Measurements from ENCODE around the gene RAB8A. TPM values are rescaled to one million over a fixed set of nuclear protein-coding genes. Genes with fewer than 3 reads are reported as not detected.

Gene RAB8A
- total RNA-seq, 1 experiment from 2014 or later = 74.0 TPM

GRCh38 chr19:16141043-16141442 lies 29.4 kb downstream of the RAB8A start:
- TF ChIP-seq GTF2I (CRISPR knock-in tag; conservative IDR thresholded peaks at IDR 0.05) (0 out of 2 replicates have a peak, but pooled peaks have one; percentile 29), ZNF416 (CRISPR knock-in tag; IDR thresholded peaks at IDR 0.05) (no peak), ZNF512 (CRISPR knock-in tag; IDR thresholded peaks at IDR 0.05; ENCODE audit: borderline replicate concordance) (no peak), MAX (CRISPR knock-in tag; IDR thresholded peaks at IDR 0.05) (no peak)
- Mint-ChIP-seq H3K27ac (no peak overlapping the region), H3K4me3 (no peak overlapping the region), H3K9me3 (no peaks in the 10 kb centered on the region), H3K36me3 (no peaks in the 10 kb centered on the region), H3K27me3 (ENCODE audit: low read depth) (peaks cover 15% of the 10 kb centered on the region), H3K4me1 (peaks cover 16% of the 10 kb centered on the region)
- POLR2A ChIA-PET = no interaction called here
- DNase-seq (ENCODE audit: low spot score) (no peak), ATAC-seq (no peak)
- CTCF ChIA-PET = interaction anchor here (0.9 to 1.3 kb wide), 2 partner anchors 44 to 78 kb away, joined by 3 to 5 read pairs; partner anchors contain the start of gene FAM32A

- Mint-ChIP-seq H3K36me3 (no peaks in the 10 kb centered on the region), H3K4me1 (peaks cover 11% of the 10 kb centered on the region), H3K4me3 (no peak overlapping the region), H3K9me3 (no peaks in the 10 kb centered on the region), H3K27ac (no peak overlapping the region), H3K27me3 (ENCODE audit: low read depth) (peaks cover 12% of the 10 kb centered on the region)
- DNase-seq (ENCODE audit: low spot score) = no peak
- no peak for ATAC-seq
- ChIA-PET CTCF (interaction anchor here (0.6 to 1.3 kb wide), 2 partner anchors 9 to 80 kb away, joined by 3 to 5 read pairs; no protein-coding TSS in a partner anchor), POLR2A (no interaction called here)
- 0 out of 2 replicates have a peak, but pooled peaks have one; percentile 50 for TF ChIP-seq ZNF121 (CRISPR knock-in tag; IDR thresholded peaks at IDR 0.05)
- no peak for TF ChIP-seq SP1 (CRISPR knock-in tag; conservative IDR thresholded peaks at IDR 0.05)
- no peak for TF ChIP-seq ELF4 (CRISPR knock-in tag; IDR thresholded peaks at IDR 0.05; ENCODE audit: low read depth)
Observed at GRCh38 chr19:16142032-16142580, 30.4 kb downstream of the RAB8A start.

GRCh38 chr19:16143399-16144215 lies 31.9 kb downstream of the RAB8A start, which contains the start of gene HSH2D:
TSS of gene HSH2D (plus strand) at chr19:16143685. CDS start at chr19:16148751, 5,066 bp downstream.
- H3K36me3 Mint-ChIP-seq = no peaks in the 10 kb centered on the region
- ChIA-PET POLR2A (interaction anchor here (0.5 to 0.9 kb wide), 2 partner anchors 30 to 73 kb away, joined by 3 to 6 read pairs; partner anchors contain the start of gene CIB3), CTCF (interaction anchor here (0.6 to 1.8 kb wide), 11 partner anchors 8 to 239 kb away, joined by 3 to 8 read pairs (median 4); partner anchors contain the start of gene FAM32A)
- ATAC-seq (peak; percentile 98), DNase-seq (ENCODE audit: low spot score) (peak; percentile 73)
- peak within 1 kb of the TSS; percentile 98 for H3K27ac Mint-ChIP-seq
- H3K27me3 Mint-ChIP-seq (ENCODE audit: low read depth) = peaks cover 5% of the 10 kb centered on the region
- TF ChIP-seq ZNF532 (CRISPR knock-in tag; IDR thresholded peaks at IDR 0.05; ENCODE audit: borderline replicate concordance) (no peak), FOXP1 (CRISPR knock-in tag; IDR thresholded peaks at IDR 0.05; ENCODE audit: borderline replicate concordance) (0 out of 2 replicates have a peak, but pooled peaks have one; percentile 28), MAX (CRISPR knock-in tag; IDR thresholded peaks at IDR 0.05) (peak; percentile 57; the same call in 1 of the 2 replicates)
- peaks cover 11% of the 10 kb centered on the region for H3K4me1 Mint-ChIP-seq
- H3K9me3 Mint-ChIP-seq = no peaks in the 10 kb centered on the region
- H3K4me3 Mint-ChIP-seq = peak within 1 kb of the TSS; percentile 48

All from WTC11 (cell line).